MM.1S (cell line): Measurements from ENCODE around the gene HSD11B2.

Experiments used
- EZH2 ChIP-seq: fragments of 300-600 bp; sonication (generic); optimal IDR thresholded peaks from 2 replicates; pipeline ENCODE3; 2017; ENCODE audit warnings: low read depth, mild to moderate bottlenecking, antibody characterized with exemption, low read length, mixed read lengths
- TF ChIP-seq, protein P1 (sequence below): fragments of 300-600 bp; sonication (generic); IDR thresholded peaks from 2 replicates; pipeline ENCODE4 v1.5.1; 2016; ENCODE audit warnings: antibody characterized with exemption, low read length, mixed read lengths

DNA sequence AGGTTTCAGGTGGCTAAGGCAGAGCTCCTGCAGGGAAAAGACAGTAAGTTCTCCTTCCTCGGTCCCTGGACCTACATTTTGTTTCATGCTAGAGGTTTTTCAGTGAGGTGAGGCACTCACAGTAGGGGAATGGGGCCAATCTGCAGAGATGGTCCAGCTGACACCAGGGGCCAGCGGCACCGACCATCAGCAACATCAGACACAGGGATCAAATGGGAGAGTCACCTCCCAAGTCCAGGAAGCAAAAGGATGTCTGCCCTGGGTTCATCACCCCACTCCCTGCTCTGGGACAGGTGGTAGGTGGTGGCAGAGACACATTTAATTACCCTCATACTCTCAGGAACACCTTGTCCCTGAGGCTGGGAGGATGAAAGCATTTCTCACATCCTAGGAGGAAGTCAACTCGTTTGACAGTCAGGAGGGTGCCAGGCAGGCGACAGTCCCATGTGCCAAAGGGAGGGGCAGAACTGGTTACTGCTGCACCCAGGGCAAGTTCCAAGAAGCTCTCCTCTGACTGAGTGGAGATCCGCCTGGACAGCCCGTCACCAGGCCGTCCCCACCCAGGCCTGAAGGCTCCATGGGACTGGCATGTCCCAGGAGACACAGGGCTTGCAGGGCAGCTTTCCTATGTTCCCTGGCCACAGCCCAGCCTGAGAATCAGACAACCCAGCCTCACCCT, 30.8 kb downstream of the HSD11B2 start:
- TF ChIP-seq, protein P1, sequence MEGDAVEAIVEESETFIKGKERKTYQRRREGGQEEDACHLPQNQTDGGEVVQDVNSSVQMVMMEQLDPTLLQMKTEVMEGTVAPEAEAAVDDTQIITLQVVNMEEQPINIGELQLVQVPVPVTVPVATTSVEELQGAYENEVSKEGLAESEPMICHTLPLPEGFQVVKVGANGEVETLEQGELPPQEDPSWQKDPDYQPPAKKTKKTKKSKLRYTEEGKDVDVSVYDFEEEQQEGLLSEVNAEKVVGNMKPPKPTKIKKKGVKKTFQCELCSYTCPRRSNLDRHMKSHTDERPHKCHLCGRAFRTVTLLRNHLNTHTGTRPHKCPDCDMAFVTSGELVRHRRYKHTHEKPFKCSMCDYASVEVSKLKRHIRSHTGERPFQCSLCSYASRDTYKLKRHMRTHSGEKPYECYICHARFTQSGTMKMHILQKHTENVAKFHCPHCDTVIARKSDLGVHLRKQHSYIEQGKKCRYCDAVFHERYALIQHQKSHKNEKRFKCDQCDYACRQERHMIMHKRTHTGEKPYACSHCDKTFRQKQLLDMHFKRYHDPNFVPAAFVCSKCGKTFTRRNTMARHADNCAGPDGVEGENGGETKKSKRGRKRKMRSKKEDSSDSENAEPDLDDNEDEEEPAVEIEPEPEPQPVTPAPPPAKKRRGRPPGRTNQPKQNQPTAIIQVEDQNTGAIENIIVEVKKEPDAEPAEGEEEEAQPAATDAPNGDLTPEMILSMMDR, result no peak
- TF ChIP-seq EZH2, result no peak
